Measurements from ENCODE around the gene OR2AG2.
"Not testable (repeated sequence)": the region's sequence is repeated elsewhere in the genome, so short reads cannot be mapped to it uniquely, and the experiment has no call there.

Gene OR2AG2

GRCh38 chr11:6771926-6772893 is at the start of gene OR2AG2:
OR2AG2 (minus strand) TSS chr11:6771976; CDS start chr11:6768957, 3,019 bp downstream.
- DNase-seq: no peak

- DNase-seq: no peak
Measured at GRCh38 chr11:6818967-6819366, 47.2 kb upstream of the OR2AG2 start.

GRCh38 chr11:6817694-6818093 is 45.9 kb upstream of the OR2AG2 start:
- DNase-seq: no peak

GRCh38 chr11:6813656-6814055 is 41.9 kb upstream of the OR2AG2 start:
- DNase-seq: no peak

GRCh38 chr11:6812390-6813005 is 40.7 kb upstream of the OR2AG2 start:
- no peak for DNase-seq

GRCh38 chr11:6801075-6801474 is 29.3 kb upstream of the OR2AG2 start:
- DNase-seq: not testable (repeated sequence)

GRCh38 chr11:6799402-6799801 is 27.6 kb upstream of the OR2AG2 start, which contains the start of gene OR6A2:
OR6A2 (minus strand) TSS chr11:6799689; CDS start chr11:6795708, 3,981 bp downstream.
- no peak for DNase-seq

- DNase-seq: no peak
Measured at GRCh38 chr11:6794639-6795038, 22.9 kb upstream of the OR2AG2 start.

GRCh38 chr11:6790546-6790945 is 18.8 kb upstream of the OR2AG2 start:
- DNase-seq: no peak

GRCh38 chr11:6782720-6783119 is 10.9 kb upstream of the OR2AG2 start, which contains the start of gene OR2AG1:
OR2AG1 (plus strand) TSS chr11:6783020; CDS start chr11:6785038, 2,018 bp downstream.
- no peak for DNase-seq

- DNase-seq: no peak
Measured at GRCh38 chr11:6780829-6781228, 9.1 kb upstream of the OR2AG2 start.

- no peak for DNase-seq
Measured at GRCh38 chr11:6778518-6778917, 6.7 kb upstream of the OR2AG2 start.

- DNase-seq: peak; percentile 0
Measured at GRCh38 chr11:6757373-6757967, 14.3 kb downstream of the OR2AG2 start.

- no peak for DNase-seq
Measured at GRCh38 chr11:6755953-6756347, 15.8 kb downstream of the OR2AG2 start.

- DNase-seq: peak; percentile 0
Measured at GRCh38 chr11:6755303-6755952, 16.3 kb downstream of the OR2AG2 start.

- DNase-seq: no peak
Measured at GRCh38 chr11:6747097-6747668, 24.6 kb downstream of the OR2AG2 start.

GRCh38 chr11:6746626-6747025 is 25.1 kb downstream of the OR2AG2 start:
- no peak for DNase-seq

GRCh38 chr11:6746086-6746618 is 25.6 kb downstream of the OR2AG2 start:
- DNase-seq: no peak

- no peak for DNase-seq
Measured at GRCh38 chr11:6745465-6746015, 26.2 kb downstream of the OR2AG2 start.

- no peak for DNase-seq
Measured at GRCh38 chr11:6745018-6745417, 26.8 kb downstream of the OR2AG2 start.

- no peak for DNase-seq
Measured at GRCh38 chr11:6742260-6742659, 29.5 kb downstream of the OR2AG2 start.

GRCh38 chr11:6738590-6738989 is 33.2 kb downstream of the OR2AG2 start:
- DNase-seq: no peak
